ENCODE measurements around the gene NIN.

Gene NIN

GRCh38 chr14:50830932-50831725, at the start of gene NIN:
NIN (minus strand) TSS chr14:50831162; CDS start chr14:50822056, 9,106 bp downstream.
- peak; percentile 67 for DNase-seq (ENCODE audit: low read depth, low spot score)

DNA sequence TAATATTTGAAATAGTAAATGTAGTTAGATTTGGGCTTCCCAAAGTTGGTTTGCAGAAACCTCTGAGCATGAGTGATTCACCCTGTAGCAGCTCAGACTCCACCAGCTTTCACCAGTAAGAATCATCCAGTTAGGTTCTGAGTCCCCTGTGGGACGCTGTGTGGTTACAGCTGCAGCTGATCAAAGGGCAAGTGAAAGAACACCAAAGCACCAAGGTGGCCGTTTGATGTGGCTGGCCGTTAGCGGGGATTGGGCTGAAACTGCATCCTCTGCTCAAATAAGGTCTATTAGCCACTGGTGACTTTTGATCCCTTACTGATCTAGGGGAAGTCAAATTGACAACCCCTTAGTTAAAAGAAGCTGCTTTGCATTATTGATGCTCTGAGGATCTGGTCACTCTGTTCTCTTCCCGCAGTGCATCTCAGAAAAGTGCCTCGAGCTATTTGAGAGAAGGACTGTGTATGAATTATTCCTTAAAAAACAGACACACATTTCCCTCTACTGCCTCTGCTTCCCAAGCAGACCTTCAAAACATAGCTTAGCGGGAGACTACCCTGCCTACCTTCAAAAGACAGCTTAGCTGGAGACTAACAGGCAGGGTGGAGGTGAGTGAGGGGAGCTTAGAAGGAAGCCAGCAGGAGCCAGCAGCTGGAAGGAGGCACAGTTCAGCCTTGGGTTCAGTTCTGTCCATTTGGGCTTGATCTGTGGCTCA, 44.6 kb upstream of the NIN start:
- peak; percentile 31 for DNase-seq (ENCODE audit: low read depth, low spot score)

DNA sequence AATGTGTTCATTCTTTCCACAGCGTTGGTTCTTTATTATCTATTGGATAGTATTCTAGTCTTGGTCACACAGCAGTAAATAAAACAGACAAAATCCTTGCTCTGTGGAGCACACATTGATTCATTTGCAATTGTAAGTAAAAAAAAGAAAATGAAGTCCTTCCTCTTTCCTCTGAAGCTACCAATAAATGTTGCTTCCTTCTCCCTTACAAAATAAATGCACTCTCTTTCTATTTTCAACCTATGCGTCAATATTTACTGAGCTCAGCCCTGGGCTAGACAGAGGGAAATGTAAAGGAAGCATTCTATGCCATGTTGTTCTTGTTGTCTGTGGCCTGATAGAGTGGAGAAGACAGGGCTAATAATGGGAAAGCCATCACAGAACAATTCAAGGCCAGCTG, 43.8 kb upstream of the NIN start:
- DNase-seq (ENCODE audit: low read depth, low spot score): no peak

DNA sequence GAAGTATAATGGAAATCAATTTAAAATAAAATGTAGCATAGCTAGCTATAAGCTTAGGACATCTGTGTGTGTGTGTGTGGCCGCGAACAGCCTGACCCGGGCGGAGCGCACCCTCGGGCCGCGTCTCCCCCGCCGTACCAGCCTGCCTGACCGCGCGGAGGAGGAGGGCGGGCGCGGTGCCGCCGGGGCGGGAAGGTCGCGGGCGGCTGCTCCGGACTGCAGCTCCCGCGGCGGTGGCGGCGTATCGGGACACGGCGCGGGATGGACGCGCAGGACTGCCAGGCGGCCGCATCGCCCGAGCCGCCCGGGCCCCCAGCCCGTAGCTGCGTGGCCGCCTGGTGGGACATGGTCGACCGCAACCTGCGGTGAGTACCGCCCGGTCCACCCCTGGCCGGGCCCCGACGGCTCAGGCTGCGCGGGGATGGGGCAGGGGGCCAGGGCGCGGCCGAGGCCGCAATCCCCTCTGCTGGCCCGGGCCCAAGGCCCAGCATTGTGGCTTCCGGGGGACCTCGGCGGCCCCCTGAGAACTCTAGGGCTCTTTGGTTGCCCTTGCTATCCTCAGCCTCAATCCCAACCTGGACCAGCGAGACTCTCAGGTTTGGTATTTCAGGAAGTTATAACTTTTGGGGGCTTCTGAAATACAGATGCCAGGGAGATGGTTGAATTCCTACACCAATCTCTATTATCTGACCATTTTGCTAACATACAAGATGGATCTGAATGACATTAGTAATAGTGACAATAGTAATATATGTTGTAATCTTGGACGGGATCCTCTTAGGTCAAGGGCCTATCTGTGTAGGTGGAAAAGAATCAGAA, 41.2 kb upstream of the NIN start, which contains the start of gene ABHD12B:
Gene ABHD12B (plus strand): TSS at position 140 of the 819 bp plus-strand sequence. CDS start 122 bp downstream, at position 262.
- DNase-seq (ENCODE audit: low read depth, low spot score): no peak

GRCh38 chr14:50871228-50871627, 40.3 kb upstream of the NIN start:
- no peak for DNase-seq (ENCODE audit: low read depth, low spot score)

DNA sequence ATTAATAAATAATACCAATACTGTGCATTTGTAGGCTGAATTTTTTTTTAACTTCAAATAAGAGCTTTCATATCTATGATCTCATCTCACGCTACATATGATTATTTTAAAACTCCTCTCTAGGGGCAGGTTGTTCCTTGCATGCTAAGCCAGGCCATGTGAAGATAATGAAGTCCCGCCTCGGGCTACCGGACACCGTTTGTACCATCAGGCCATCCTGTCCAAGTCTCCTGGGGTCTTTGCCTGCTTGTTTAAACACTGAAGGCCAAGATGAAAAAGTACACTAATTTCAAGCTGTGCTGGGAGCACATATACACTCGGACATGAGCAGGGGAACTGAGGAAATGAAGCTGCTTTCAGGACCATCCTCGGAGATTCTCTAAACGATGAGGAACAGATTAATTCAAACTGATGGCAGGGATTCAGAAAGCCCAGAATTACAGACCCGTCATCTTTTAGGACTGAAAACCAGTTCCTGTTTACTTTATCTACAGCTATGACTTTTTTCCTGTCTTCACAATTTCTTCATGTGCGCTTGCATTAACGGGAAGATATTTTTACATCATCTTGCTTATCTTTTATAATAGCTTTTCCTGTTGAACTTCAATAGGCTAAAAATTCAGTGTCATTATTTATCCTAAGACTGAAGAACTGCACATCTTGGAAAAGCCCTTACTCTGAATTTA, 34.6 kb upstream of the NIN start:
- DNase-seq (ENCODE audit: low read depth, low spot score): no peak

GRCh38 chr14:50864946-50865345, 34.0 kb upstream of the NIN start:
- DNase-seq (ENCODE audit: low read depth, low spot score): no peak

DNA sequence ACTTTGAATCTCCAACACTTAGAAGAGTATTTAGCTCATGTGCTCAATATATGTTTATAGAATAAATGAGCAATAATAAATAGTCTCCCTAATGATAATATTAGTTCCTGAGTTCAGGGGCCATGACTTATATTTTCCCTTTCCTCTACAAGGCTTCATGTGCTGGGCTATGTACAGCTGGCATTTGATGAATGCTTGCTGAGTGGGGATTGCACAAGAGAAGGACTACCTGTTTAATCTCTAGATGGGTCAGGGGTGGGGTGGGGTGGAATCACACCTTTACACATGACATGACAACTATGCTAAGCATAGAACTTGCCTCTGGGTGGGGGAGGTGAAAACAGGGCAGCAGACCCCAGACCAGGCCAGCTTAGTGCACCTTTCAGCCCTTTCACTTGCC, 33.3 kb upstream of the NIN start:
- no peak for DNase-seq (ENCODE audit: low read depth, low spot score)

DNA sequence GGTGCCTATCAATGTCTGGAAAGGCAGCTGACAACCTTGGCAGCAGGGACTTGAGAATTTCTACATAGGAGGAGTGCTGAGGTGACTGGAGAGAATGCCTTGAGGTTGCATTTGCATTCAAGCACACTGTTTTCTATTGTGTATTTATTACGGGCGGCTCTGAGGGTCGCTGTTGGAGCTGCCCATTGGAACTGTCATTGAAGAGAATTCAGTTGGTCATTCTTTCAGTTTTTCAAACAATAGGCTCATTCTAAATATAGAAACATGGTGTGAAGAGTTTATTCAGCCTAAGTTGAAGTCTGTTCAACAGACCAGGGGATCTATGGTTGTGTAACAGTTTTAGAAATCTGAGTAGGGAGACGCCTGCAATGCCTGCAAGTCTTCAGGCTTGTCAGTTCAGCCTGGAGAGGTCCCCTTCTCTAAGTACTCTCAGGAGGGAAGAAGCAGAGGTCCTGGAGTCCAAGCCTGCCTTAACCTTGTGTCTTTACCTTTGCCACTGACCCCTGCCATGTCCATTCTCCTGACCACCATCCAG, 31.1 kb upstream of the NIN start:
- DNase-seq (ENCODE audit: low read depth, low spot score): peak; percentile 34

DNA sequence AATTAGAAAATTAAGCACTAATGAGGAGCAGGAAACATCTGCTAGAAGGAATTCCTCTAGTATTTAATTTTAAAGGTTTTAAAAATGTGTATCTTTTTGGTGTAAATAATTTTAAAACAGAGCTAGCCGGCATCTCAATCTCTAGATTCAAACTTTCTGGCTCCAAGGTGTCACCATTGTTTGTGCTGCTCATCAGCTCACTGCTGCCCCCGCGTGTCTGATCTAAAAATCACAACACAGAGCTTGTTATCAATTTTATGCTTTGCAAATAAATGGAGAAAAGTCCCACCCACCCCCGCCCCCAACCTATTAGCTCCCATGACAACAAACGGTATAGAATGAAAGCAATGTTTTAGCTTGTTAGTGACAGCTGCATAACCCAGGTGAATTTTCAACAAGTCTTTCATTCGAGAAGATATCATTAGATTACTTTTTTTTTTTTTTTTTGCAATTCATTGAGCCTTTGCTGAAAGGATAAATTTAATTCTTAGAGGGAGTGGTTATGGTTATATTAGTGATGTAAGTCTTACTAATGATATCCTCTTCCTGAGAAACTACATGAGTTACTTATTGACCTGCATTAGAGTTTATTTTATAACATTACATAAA, 29.6 kb upstream of the NIN start:
- DNase-seq (ENCODE audit: low read depth, low spot score): peak; percentile 75

DNA sequence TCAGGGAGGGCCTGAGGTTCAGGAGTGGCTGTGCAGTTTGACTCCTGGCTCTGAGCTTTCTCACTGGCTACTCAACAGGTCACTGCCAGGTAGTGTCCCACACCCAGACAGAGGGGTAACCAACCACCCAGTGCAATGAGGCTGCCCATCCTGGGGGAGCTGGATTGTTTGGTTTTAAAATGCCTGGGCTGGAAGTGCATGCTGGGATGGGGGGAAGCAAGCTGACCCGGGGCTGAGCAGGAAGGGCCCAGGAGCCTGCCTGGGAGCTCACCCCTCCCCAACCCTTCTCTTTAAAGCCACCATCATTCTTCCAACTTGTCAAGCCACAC, 28.3 kb upstream of the NIN start:
- DNase-seq (ENCODE audit: low read depth, low spot score): no peak

- DNase-seq (ENCODE audit: low read depth, low spot score): no peak
Observed at GRCh38 chr14:50856660-50857059, 25.7 kb upstream of the NIN start.

DNA sequence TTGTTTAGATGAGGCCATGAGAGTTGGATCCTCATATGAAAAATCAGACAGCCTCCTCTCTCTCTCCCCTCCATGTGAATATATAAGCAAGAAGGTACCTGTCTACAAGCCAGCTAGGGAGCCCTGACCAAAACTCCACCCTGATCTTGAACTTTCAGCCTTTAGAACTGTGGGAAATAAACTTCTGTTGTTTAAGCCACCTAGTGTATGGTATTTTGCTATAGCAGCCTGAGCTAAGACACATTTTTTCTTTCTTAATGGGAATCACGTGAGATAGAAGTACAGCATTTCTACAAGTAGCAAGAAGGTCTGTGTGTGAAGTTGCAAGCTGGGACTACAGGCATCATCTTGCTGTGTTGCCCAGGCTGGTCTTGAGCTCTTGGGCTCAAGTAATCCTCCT, 24.6 kb upstream of the NIN start:
- no peak for DNase-seq (ENCODE audit: low read depth, low spot score)

GRCh38 chr14:50854521-50854920, 23.6 kb upstream of the NIN start:
- no peak for DNase-seq (ENCODE audit: low read depth, low spot score)

DNA sequence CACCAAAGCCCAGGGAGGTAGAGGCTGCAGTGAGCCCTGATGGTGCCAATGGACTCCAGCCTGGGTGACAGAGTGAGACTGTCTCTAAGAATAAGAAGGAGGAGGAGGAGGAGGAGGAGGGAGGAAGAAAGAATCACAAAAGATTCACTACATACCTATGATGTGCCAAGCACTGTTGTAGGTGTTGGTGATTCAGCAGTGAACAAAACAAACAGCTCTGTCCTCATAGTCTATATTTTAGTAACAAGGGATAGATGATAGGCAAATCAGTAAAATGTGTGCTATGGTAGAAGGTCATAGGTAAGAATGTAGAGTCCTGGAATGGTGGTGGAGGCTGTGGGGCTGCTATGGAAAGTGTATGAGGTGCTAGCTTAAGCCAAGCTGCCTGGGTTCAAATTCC, 22.9 kb upstream of the NIN start:
- DNase-seq (ENCODE audit: low read depth, low spot score): no peak

DNA sequence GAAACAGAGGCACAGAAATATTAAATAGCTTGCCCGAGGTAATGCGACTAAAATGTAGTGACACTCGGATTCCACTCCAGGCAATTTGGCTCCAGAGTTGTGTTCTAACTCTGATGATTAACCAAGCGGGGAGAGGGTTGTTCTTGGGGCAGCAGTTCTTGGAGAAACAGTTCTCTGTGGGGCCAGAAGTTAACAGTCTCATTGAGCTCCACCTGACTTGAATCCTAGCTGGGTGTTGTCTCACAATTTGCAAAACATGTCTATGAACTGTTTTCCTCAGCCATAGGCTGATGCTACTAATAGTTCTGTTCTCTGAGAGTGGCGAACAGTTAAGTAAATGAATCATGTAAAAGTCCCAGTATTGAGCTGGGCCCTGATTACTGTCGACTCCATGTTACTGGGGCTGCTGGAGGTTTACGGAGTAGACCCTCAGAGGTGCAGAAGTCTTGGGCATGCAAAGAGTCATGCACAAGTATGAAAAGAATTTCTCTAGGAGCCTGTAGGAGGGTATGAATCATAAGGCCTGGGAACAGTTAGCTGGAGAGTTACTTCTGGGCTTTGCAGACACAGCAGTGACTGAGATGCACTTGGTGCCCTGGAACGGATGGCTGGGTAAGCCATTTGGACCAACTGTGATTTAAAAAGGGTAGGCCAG, 15.4 kb upstream of the NIN start:
- no peak for DNase-seq (ENCODE audit: low read depth, low spot score)

DNA sequence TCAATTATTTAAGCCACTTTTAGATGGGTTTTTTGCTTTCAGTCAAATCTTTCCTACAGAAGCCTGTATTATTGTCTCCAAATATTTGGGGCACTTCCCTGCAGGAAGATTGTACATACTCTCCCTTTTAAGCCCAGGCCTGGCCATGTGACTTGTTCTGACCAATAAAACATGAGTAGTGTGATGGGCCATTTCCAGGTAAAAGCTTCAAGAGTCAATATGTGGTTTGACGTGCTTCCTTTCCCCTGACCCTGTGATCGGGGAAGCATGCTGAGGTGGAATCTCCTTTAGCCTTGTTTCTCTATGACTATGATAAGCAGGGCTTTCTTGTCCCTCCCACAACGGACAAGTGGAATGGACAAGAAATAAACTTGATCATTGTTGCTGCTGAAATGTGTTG, 14.2 kb upstream of the NIN start:
- DNase-seq (ENCODE audit: low read depth, low spot score): no peak

- DNase-seq (ENCODE audit: low read depth, low spot score): no peak
Observed at GRCh38 chr14:50844391-50844790, 13.4 kb upstream of the NIN start.

GRCh38 chr14:50839691-50840090, 8.7 kb upstream of the NIN start:
- DNase-seq (ENCODE audit: low read depth, low spot score): no peak

DNA sequence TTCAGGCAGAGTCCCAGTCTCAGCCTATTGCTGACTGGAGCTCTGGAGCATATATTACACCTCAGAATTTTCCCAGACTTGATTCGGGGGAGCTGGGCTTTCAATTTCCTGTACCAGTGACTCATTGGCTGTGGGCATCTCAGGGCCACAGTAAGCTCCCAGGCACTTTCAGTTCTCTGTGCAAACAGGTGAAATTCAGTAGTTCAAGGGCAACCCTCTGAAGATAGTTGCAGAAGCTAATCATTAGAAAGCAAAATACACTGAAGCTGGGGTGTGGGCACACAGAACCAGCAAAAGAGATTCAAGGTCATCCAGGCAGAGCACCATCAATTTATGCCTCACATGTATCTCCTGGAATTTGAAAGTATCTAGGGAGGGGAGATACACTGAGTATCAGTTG, 8.1 kb upstream of the NIN start:
- no peak for DNase-seq (ENCODE audit: low read depth, low spot score)
